ENCODE results near the gene SMIM32. TPM values are rescaled to one million over a fixed set of nuclear protein-coding genes. Genes with fewer than 3 reads are reported as not detected.

The SMIM32 gene
- total RNA-seq, 1 donor from 2014 or later = 0.30 TPM

DNA sequence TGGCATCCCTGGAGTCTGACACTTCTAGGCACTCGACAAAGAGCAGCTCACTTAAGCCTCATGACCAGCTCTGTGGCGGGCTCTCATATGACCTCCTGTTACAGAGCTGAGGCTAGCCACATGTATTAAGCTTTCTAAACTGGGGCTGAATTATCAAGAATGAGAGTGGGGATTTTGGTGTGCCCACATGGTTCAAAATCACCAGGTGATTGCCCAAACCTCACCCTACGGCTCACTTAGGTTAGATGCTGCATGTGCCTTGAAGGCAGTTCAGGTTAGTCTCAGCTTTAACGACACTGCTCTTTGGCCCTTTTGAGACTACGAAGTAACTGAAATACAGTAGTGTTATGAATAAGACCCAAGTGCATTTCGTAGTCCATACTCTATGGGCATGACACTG is 39.4 kb upstream of the SMIM32 start:
- Mint-ChIP-seq H3K9me3 (ENCODE audit: unreplicated experiment) (no peaks in the 10 kb centered on the region), H3K4me1 (ENCODE audit: low read depth, unreplicated experiment) (peaks cover 7% of the 10 kb centered on the region), H3K27me3 (ENCODE audit: low read depth, unreplicated experiment) (peaks cover 18% of the 10 kb centered on the region), H3K4me3 (ENCODE audit: unreplicated experiment) (no peak overlapping the region), H3K36me3 (ENCODE audit: low read depth, unreplicated experiment) (no peaks in the 10 kb centered on the region), H3K27ac (ENCODE audit: unreplicated experiment) (no peak overlapping the region)
- Histone ChIP-seq H3K79me2 (ENCODE audit: insufficient read depth, low read length) (no peaks in the 10 kb centered on the region), H4K20me1 (ENCODE audit: insufficient read depth, low read length) (no peaks in the 10 kb centered on the region), H3K9me3 (ENCODE audit: insufficient read depth, low read depth, low read length) (no peaks in the 10 kb centered on the region), H3K36me3 (ENCODE audit: insufficient read depth, low read length) (no peaks in the 10 kb centered on the region), H2AFZ (ENCODE audit: low read depth, low read length) (no peak overlapping the region), H3K4me1 (ENCODE audit: insufficient read depth, low read length) (no peaks in the 10 kb centered on the region), H3K4me3 (ENCODE audit: insufficient read depth, low read depth, low read length) (no peak overlapping the region), H3K4me2 (ENCODE audit: low read length) (no peak overlapping the region), H3K9ac (ENCODE audit: low read length) (no peak overlapping the region), H3K27me3 (ENCODE audit: insufficient read depth, low read length) (peaks cover 24% of the 10 kb centered on the region), H3K27ac (ENCODE audit: low read depth, low read length) (no peak overlapping the region)
- DNase-seq (ENCODE audit: low read depth) (no peak), FAIRE-seq (no peak)
- no peak for TF ChIP-seq EZH2 (IDR thresholded peaks at IDR 0.05; ENCODE audit: insufficient read depth, low read length)
- TF ChIP-seq, protein P1, sequence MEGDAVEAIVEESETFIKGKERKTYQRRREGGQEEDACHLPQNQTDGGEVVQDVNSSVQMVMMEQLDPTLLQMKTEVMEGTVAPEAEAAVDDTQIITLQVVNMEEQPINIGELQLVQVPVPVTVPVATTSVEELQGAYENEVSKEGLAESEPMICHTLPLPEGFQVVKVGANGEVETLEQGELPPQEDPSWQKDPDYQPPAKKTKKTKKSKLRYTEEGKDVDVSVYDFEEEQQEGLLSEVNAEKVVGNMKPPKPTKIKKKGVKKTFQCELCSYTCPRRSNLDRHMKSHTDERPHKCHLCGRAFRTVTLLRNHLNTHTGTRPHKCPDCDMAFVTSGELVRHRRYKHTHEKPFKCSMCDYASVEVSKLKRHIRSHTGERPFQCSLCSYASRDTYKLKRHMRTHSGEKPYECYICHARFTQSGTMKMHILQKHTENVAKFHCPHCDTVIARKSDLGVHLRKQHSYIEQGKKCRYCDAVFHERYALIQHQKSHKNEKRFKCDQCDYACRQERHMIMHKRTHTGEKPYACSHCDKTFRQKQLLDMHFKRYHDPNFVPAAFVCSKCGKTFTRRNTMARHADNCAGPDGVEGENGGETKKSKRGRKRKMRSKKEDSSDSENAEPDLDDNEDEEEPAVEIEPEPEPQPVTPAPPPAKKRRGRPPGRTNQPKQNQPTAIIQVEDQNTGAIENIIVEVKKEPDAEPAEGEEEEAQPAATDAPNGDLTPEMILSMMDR (IDR thresholded peaks at IDR 0.05; ENCODE audit: insufficient read depth, low read depth, low read length) = no peak

DNA sequence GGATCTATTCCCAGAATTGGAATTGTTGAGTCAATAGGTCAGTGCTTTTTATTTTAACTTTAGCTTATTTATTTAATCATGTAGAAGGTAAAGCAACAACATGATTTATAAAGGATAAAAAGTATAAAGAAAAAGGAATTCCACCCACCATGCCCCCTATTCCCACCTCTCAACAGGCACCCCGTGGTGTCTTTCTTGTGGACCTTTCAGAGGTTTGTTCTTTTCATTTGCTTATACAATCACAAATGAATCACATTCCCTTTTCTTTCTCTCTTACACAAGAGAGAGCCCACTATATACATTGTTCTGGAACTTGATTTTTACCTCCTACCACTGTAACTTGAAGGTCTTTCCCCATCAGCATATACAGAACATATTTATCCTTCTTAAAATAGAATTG is 37.2 kb upstream of the SMIM32 start:
- DNase-seq (ENCODE audit: low read depth) = no peak
- FAIRE-seq = no peak
- Histone ChIP-seq H3K79me2 (ENCODE audit: insufficient read depth, low read length) (no peaks in the 10 kb centered on the region), H3K9me3 (ENCODE audit: insufficient read depth, low read depth, low read length) (no peaks in the 10 kb centered on the region), H3K36me3 (ENCODE audit: insufficient read depth, low read length) (no peaks in the 10 kb centered on the region), H3K4me2 (ENCODE audit: low read length) (no peak overlapping the region), H3K4me1 (ENCODE audit: insufficient read depth, low read length) (no peaks in the 10 kb centered on the region), H3K27ac (ENCODE audit: low read depth, low read length) (no peak overlapping the region), H4K20me1 (ENCODE audit: insufficient read depth, low read length) (no peaks in the 10 kb centered on the region), H3K27me3 (ENCODE audit: insufficient read depth, low read length) (peaks cover 33% of the 10 kb centered on the region), H2AFZ (ENCODE audit: low read depth, low read length) (no peak overlapping the region), H3K9ac (ENCODE audit: low read length) (no peak overlapping the region), H3K4me3 (ENCODE audit: insufficient read depth, low read depth, low read length) (no peak overlapping the region)
- Mint-ChIP-seq H3K36me3 (ENCODE audit: low read depth, unreplicated experiment) (no peaks in the 10 kb centered on the region), H3K4me3 (ENCODE audit: unreplicated experiment) (no peak overlapping the region), H3K4me1 (ENCODE audit: low read depth, unreplicated experiment) (no peaks in the 10 kb centered on the region), H3K27me3 (ENCODE audit: low read depth, unreplicated experiment) (peaks cover 22% of the 10 kb centered on the region), H3K9me3 (ENCODE audit: unreplicated experiment) (no peaks in the 10 kb centered on the region), H3K27ac (ENCODE audit: unreplicated experiment) (no peak overlapping the region)
- TF ChIP-seq EZH2 (IDR thresholded peaks at IDR 0.05; ENCODE audit: insufficient read depth, low read length) = no peak
- TF ChIP-seq, protein P1 (IDR thresholded peaks at IDR 0.05; ENCODE audit: insufficient read depth, low read depth, low read length) = no peak

DNA sequence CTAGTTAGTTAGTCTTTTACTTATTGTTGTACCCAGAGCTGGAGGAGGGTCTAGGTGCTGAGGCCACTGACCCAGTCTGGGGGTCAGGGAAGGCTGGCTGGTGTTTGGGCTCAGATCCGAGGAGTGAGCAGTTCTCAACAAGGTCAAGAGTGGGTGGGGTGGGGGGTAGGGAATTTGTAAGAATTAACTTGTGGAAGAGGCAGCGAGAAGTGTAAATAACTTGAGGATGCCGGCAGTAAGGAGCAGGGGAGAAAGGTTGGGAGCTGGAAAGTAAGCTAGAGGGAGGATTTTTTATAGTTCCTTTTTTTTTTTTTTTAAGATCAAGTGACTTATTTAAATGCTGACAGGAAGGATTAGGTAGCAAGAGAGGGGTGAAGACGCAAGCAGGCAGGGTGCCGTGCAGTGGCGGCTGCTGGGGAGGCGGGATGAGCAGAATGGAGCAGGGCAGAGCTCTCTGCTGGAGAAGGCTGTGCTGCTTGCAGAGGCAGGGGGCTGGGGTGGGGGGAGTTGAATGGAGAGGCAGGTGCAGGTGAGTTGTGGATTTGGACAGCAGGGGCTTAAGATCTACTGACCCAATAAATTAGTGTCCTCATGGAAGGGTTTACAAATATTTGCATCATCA is 35.3 kb upstream of the SMIM32 start:
- Mint-ChIP-seq H3K36me3 (ENCODE audit: low read depth, unreplicated experiment) (peaks cover 2% of the 10 kb centered on the region), H3K4me1 (ENCODE audit: low read depth, unreplicated experiment) (no peaks in the 10 kb centered on the region), H3K9me3 (ENCODE audit: unreplicated experiment) (peaks cover 7% of the 10 kb centered on the region), H3K4me3 (ENCODE audit: unreplicated experiment) (no peak overlapping the region), H3K27ac (ENCODE audit: unreplicated experiment) (no peak overlapping the region), H3K27me3 (ENCODE audit: low read depth, unreplicated experiment) (peaks cover 30% of the 10 kb centered on the region)
- TF ChIP-seq, protein P1 (IDR thresholded peaks at IDR 0.05; ENCODE audit: insufficient read depth, low read depth, low read length) = no peak
- no peak for TF ChIP-seq EZH2 (IDR thresholded peaks at IDR 0.05; ENCODE audit: insufficient read depth, low read length)
- DNase-seq (ENCODE audit: low read depth) = no peak
- H3K9ac ChIP-seq (ENCODE audit: low read length) = no peak overlapping the region
- FAIRE-seq = no peak
- no peaks in the 10 kb centered on the region for H4K20me1 ChIP-seq (ENCODE audit: insufficient read depth, low read length)
- no peak overlapping the region for H3K4me2 ChIP-seq (ENCODE audit: low read length)
- no peaks in the 10 kb centered on the region for H3K36me3 ChIP-seq (ENCODE audit: insufficient read depth, low read length)
- H3K9me3 ChIP-seq (ENCODE audit: insufficient read depth, low read depth, low read length) = no peaks in the 10 kb centered on the region
- H3K4me1 ChIP-seq (ENCODE audit: insufficient read depth, low read length) = no peaks in the 10 kb centered on the region
- H3K79me2 ChIP-seq (ENCODE audit: insufficient read depth, low read length) = no peaks in the 10 kb centered on the region
- H3K4me3 ChIP-seq (ENCODE audit: insufficient read depth, low read depth, low read length) = no peak overlapping the region
- no peak overlapping the region for H3K27ac ChIP-seq (ENCODE audit: low read depth, low read length)
- no peak overlapping the region for H2AFZ ChIP-seq (ENCODE audit: low read depth, low read length)
- H3K27me3 ChIP-seq (ENCODE audit: insufficient read depth, low read length) = peaks cover 33% of the 10 kb centered on the region
